ENCODE data around the gene HS6ST1.

GRCh38 chr2:128280901-128281321 is 37.8 kb downstream of the HS6ST1 start:
- TF ChIP-seq POLR2A (IDR thresholded peaks at IDR 0.05; ENCODE audit: low read depth, low read length) = no peak
- TF ChIP-seq POLR2AphosphoS5 (IDR thresholded peaks at IDR 0.05; ENCODE audit: low read depth, low read length) = no peak
- TF ChIP-seq TAF1 (IDR thresholded peaks at IDR 0.05; ENCODE audit: borderline replicate concordance, low read depth, low read length) = no peak
